ENCODE measurements around the gene KCNN3.

The KCNN3 gene

DNA sequence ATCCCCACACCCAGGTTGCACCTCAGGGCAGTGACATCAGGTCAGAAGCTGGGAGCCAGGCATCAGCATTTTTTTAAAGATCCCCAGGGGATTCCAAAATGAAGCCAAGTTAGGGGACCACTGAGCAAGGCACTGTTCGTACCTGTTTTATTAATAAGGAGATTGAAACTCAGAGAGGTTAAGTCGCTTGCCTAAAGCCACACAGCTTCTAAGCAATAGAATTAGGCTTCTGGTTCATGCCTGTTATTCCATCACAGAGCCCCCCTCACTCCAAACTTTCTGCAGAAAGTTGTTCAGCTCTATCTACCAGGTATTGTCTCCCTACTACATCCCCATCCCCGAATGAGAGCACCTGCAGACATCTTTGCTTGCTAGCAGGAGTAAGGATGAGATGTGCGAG is 28.7 kb downstream of the KCNN3 start:
- DNase-seq (ENCODE audit: low read depth in 2 of 2), result no peak

GRCh38 chr1:154840269-154841176 is 29.6 kb downstream of the KCNN3 start:
- no peak for DNase-seq (ENCODE audit: low read depth in 2 of 2)

DNA sequence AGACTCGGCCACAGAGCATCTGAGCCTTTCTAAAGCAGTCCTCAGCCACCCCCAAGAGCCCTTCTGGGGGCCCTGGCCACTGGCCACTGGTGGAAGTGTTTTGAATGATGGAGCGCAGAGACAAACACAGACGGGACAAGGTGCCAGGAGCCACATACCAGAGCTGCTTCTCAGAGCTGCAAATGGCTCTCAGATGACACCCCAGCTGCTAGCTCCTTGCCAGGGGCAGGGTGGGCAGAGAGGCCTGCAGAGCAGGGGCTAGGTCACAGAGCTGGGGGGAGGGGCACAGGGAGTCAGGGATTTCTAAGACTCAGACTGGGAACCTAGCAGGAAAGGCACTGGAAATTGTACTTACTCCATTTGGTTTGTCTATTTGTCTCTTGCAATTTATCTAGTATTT is 30.4 kb downstream of the KCNN3 start:
- no peak for DNase-seq (ENCODE audit: low read depth in 2 of 2)

DNA sequence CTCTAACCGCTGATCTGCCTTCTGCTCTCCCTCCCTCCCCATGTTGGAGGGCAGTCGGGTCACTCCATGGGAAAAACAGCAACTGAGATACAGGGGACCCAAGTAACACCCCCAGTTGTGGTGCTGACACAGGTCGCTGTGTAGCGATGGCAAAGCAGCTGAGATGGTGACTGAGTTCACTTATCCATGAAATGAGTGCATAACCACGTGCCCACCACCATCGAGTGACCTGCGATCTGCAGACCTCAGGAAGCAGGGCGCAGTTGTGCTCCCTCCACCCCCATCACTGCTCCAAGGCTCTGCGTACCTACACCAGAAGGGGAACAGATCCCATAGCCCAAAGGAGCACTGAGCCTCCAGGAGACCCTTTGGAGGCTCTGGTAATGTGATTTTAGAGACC is 31.1 kb downstream of the KCNN3 start:
- no peak for DNase-seq (ENCODE audit: low read depth in 2 of 2)

DNA sequence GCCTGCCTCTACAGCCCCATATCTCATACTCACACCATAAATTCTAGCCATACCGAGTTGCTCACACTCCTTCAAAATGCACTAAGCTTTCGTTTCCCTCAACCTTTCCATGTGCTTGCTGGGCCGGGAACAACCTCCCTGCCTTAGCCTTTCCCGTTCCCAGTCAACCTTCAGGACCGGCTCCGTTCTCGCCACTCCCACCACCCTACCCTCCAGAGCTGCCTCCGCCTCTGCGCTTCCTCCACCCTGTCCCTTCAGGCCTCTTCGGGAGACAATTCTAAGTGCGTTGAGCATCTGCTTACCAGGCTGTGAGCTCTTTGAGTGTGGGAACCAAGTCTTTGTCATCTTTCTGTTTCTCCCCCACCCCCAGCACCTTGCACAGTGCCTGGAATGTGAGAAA is 31.6 kb downstream of the KCNN3 start:
- DNase-seq (ENCODE audit: low read depth in 2 of 2), result no peak

DNA sequence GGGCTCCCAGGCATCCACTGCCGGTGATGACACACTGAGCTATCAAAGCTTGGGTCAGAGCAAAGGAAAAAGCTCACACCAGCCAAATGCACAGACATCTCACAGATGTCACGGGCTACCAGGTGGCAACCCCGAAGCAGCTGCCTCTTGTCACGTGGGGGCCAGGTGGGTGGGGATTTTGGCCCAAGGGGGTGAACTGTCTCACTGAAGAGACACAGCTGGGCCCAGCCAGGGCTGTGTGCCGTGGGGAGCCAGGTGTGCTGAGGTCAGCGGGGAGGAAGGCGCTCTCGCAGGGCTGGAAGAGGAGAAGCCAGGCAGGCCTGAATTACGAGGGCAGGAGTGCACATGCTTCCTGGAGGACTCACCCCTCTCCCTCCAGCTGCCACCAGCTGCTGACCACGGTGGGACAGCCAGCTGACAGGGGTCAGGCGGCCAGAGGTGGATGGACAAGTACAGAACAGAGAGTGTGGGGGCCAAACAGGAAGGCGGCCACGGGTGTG is 32.4 kb downstream of the KCNN3 start:
- no peak for DNase-seq (ENCODE audit: low read depth in 2 of 2)

GRCh38 chr1:154837034-154837671 is 32.9 kb downstream of the KCNN3 start:
- DNase-seq (ENCODE audit: low read depth in 2 of 2), result no peak

DNA sequence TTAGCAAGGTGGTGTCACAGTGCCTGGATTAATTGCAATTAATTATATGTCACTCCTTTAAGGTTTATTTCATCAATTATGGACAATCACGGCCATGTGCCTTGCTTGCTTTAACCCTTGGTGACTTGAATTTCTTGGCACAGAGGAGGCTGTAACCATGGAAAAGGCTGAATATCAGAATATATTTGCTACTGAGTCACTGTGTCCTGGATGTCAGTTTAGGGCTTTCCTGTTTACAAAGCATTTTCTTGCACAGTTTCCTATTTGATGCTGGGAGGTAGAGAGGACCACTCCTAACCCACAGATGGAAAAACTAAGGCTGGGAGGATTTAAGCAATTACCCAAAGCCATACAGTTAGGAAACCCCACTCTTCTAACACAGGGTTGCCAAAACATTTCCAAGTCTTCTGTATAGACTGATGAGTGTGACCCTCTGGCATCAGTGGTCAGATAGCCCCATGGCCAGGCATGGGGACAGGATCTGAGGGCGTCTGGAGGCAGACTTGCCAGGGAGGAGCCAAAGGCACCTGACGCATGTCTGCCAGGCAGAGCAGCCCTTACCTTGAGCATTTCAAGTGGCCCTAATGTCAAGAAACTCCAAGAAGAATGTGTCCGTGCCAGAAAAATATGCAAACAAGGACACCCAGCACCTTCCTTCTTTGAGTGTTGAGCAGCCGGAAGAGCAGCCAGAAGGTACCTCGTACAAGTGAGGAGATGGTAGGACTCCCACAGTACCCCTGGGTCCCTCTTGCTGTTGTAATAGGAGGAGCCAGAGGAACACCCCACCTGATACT is 34.4 kb downstream of the KCNN3 start:
- DNase-seq (ENCODE audit: low read depth in 2 of 2), result no peak

DNA sequence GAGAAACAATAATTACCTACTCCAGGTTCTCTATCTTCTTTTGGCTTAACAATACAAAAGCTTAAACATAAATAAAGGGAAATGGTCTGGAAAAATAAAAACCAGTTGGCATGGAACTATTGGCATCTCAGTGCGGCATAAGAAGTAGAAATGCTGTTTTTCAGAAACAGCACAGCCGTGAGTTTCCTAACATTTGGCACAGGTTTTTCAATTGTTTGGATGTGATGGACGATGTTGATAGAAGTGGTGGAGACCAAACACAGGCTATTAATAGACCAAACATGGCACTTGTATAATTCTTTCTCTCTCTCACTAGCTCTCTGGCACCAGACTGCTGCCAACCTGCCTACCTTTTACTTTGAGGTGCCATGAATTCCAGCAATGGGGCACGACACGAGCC is 36.2 kb downstream of the KCNN3 start:
- DNase-seq (ENCODE audit: low read depth in 2 of 2), result no peak

- DNase-seq (ENCODE audit: low read depth in 2 of 2), result no peak
Measured at GRCh38 chr1:154833209-154833608, 36.9 kb downstream of the KCNN3 start.

GRCh38 chr1:154832384-154832783 is 37.7 kb downstream of the KCNN3 start:
- DNase-seq (ENCODE audit: low read depth in 2 of 2), result no peak

DNA sequence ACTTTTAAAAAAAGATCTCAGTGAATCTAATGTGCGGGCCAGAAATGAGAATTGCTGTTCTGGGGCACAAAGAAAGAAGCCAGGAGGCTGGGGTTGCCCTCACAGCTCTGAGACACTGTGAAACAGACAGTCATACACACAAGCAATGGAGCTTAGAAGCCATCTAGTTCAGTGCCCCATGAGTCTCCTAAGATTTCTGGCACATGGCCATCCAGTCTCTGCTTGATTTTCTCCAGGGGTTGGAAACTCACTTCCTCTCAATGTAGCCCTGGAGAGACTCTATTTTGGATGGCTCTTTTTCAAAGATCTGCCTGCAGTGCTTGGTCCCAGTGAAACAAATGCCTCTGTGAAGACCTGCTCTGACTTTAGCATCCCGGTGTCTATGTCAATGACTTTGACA is 38.6 kb downstream of the KCNN3 start:
- no peak for DNase-seq (ENCODE audit: low read depth in 2 of 2)

DNA sequence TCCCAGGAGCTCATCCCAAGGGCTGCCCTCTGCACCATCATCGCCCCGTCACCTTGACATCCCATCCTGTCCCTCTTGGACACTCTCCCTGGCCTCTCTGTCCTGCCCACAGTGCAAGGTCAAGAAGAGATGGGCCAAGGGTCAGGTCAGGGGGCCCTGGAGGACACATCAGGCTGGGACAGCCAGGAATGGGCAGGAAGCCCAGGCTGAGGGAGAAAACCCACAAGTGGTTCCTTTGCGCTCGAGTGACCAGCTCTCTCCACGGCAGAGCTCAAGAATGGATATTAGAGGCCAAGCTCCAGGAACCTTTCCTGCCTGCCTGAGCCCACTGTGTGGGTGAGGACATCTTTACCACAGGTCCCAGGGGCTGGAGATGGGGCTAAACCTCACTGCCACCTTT is 41.0 kb downstream of the KCNN3 start:
- no peak for DNase-seq (ENCODE audit: low read depth in 2 of 2)

DNA sequence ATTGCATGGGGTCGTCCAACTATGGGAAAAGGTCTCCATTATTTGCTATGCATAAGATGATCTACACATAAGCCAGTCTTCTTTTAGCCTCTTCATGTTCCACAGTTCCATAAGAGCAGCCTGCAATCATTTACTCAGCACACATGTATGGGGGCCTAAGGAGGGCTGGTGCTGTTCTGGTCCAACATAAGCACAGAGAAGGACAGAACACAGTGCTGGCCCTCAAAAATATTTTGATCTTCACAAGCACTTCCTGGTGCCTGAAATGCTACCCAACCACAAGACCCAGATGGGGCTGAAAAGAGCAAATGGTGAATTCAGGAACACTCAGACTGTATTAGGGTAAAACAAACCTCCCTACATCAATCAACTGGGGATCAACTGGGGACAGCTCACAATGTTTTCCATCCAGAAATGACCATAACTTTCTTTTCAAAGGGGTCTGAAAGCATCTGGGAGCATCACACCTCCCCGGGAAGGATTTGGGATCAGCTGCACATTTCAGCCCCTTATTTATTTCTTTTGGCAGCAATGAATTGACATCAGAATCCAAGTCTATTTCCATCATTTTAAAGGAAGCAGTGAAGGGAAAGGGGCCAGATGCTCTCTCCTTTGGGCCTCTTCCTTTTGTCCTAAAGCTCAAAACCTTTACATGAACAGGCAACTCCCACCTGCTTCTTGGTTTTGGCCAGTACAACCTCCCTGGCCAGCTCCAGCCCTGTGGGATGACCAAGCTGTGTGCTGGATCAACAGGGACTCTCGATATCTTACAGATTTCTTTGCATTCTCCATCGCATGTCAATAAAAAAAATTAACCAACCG is 45.7 kb downstream of the KCNN3 start:
- no peak for DNase-seq (ENCODE audit: low read depth in 2 of 2)

DNA sequence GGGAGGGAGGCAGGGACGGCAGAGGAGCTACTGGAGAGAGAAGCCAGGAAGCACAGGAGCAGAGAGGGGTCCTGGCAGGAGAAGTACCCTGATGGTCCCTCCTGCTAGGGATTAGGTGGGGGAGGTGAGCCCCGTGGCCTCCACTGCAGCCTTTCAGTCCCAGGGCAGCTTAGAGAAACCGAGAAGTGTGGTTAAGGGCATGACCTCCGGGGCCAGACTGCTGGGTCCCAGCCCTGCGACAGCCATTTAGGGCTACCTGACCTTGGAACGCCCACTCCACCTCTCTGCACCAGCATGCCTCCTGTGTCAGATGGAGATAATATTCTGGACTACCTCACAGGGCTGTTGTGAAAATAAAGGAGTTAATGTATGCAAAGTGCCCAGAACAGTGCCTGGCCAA is 47.4 kb downstream of the KCNN3 start:
- no peak for DNase-seq (ENCODE audit: low read depth in 2 of 2)

DNA sequence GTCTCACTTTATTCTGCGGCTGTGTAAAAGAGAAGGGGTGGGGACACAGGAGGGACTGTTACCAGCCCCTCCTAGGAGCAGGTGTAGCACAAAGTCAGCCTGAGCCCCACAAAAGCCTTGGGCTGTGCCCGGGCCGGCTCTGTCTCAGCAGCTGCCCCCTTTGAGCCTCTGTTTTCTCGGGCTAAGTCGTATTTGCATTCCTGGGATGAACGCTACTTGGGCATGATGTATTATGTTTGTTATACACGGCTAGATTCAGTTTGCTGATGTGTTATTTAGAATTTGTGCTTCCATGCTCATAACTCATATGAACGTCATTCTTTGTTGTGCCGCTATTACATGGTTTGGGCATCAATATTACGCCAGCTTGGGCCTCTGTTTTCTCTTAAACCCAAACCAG is 47.8 kb downstream of the KCNN3 start:
- no peak for DNase-seq (ENCODE audit: low read depth in 2 of 2)

DNA sequence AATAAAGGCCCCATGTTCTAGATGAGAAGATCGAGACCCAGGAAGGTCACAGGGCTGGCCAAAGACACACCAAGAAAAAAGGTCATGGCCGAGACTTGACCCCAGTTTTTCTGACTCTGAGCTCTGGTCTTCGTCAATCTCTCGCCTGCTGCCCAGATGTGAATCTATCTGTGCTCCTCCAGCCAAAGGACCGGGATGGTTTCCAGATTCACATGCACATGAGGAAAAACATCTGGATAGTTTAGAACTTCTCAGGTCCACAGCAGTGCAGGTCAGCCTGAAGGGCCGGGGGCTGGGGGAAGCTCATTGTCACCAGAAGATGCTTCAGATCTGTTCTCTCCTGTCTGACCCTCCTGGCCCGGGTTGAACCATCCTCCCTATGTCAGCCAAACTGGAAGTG is 49.0 kb downstream of the KCNN3 start:
- DNase-seq (ENCODE audit: low read depth in 2 of 2), result no peak

GRCh38 chr1:154820646-154821045 is 49.4 kb downstream of the KCNN3 start:
- no peak for DNase-seq (ENCODE audit: low read depth in 2 of 2)

DNA sequence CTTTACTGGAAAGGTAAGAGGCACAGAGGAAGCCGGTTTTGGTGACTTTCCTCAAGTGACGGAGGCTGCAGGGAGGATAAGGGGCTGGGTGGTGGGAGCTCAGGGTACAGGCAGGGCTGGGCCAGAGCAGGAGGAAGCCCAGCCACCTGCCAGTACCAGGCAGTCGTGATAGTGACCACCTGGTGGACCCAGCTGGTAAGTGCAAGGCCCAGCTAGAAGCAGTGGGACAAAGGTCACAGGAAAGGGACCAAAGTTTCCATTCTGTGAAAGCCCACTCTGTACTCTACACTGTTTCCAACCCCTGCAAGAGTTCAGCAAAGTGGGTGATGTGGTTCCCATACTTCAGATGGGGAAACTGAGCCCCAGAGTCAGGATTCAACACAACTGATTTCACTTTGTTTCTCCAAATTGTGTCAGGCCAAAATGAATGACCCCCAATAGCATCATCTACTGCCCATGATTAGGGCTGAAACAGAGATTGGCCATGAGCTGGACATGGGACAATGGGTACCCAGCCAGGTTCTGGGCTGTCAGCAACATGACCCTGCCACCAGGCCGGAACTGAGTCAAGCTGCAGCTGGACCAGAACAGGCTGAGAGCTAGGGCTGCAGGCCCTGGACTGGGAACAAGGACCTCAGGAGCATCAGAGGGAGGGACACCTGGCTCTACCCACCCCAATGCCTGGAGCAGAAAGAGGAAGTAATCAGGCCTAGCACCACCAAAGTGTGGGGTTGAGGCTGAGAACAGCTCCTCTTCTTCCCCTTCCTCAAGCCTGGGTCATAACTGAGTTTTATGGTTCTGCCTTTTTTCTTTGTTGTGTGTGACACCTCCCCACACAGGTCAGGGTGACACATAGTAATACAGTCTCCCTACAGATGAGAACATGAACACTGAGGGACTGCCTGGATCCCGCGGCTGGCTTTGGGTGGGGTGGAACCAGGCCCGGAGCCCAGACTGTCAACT is 50.2 kb downstream of the KCNN3 start:
- no peak for DNase-seq (ENCODE audit: low read depth in 2 of 2)

- no peak for DNase-seq (ENCODE audit: low read depth in 2 of 2)
Measured at GRCh38 chr1:154818911-154819310, 51.2 kb downstream of the KCNN3 start.
